GF-D8 (cell line): ENCODE results near the gene CEACAM21.

Experiments used
- DNase-seq: peaks from one replicate; lab custom pipeline; 2025; lab: John Stamatoyannopoulos, UW

Gene CEACAM21

GRCh38 chr19:41587101-41587837 lies 11.3 kb downstream of the CEACAM21 start:
- DNase-seq = no peak

- DNase-seq = no peak
Observed at GRCh38 chr19:41587838-41588210, 11.9 kb downstream of the CEACAM21 start.

GRCh38 chr19:41588497-41589209 lies 12.7 kb downstream of the CEACAM21 start:
- no peak for DNase-seq

- no peak for DNase-seq
Observed at GRCh38 chr19:41589371-41589770, 13.4 kb downstream of the CEACAM21 start.

- no peak for DNase-seq
Observed at GRCh38 chr19:41590936-41591335, 15.0 kb downstream of the CEACAM21 start.

GRCh38 chr19:41591951-41592562 lies 16.1 kb downstream of the CEACAM21 start:
- DNase-seq = no peak

- peak; percentile 51 for DNase-seq
Observed at GRCh38 chr19:41595258-41595889, 19.4 kb downstream of the CEACAM21 start.

- no peak for DNase-seq
Observed at GRCh38 chr19:41595890-41596280, 19.9 kb downstream of the CEACAM21 start.

GRCh38 chr19:41597600-41598041 lies 21.7 kb downstream of the CEACAM21 start:
- DNase-seq = no peak

- DNase-seq = no peak
Observed at GRCh38 chr19:41599175-41599966, 23.4 kb downstream of the CEACAM21 start.

- DNase-seq = no peak
Observed at GRCh38 chr19:41601771-41602170, 25.8 kb downstream of the CEACAM21 start.

GRCh38 chr19:41604831-41605230 lies 28.9 kb downstream of the CEACAM21 start:
- DNase-seq = no peak

GRCh38 chr19:41606215-41606837 lies 30.4 kb downstream of the CEACAM21 start:
- DNase-seq = no peak

- DNase-seq = no peak
Observed at GRCh38 chr19:41607668-41608067, 31.7 kb downstream of the CEACAM21 start.

GRCh38 chr19:41610789-41611188 lies 34.8 kb downstream of the CEACAM21 start:
- DNase-seq = no peak

GRCh38 chr19:41612483-41612882 lies 36.5 kb downstream of the CEACAM21 start:
- DNase-seq = no peak

- no peak for DNase-seq
Observed at GRCh38 chr19:41615207-41615606, 39.2 kb downstream of the CEACAM21 start.

- DNase-seq = no peak
Observed at GRCh38 chr19:41616792-41617621, 41.0 kb downstream of the CEACAM21 start.

- no peak for DNase-seq
Observed at GRCh38 chr19:41617941-41618730, 42.2 kb downstream of the CEACAM21 start.
